ENCODE results near the gene CPSF3. TPM values are rescaled to one million over a fixed set of nuclear protein-coding genes. Genes with fewer than 3 reads are reported as not detected.

Gene CPSF3
- total RNA-seq, 1 experiment from 2014 or later = 68.5 TPM

DNA sequence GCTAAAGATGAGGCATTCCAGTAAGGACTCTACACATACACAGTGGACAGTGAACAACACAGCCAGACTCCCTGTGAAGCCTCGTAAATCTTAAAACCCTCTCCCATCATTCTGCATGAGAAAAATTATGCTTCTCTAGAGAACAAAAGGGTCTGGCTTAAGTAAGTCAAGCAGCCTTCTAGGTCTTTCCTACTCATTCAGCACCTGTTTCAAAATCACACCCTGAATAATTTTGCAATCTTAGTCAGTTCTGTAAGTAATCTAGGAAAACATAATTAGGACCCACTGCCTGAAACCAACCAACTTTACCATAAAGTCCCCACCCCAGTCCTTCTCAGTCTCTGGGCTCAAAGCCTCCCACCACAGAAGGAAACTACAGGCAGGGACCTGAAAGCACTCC is 70.6 kb downstream of the CPSF3 start:
- Histone ChIP-seq H4K20me1 (ENCODE audit: insufficient read depth) (no peaks in the 10 kb centered on the region), H3K9me3 (ENCODE audit: control insufficient read depth in 1 of 2, insufficient read depth in 1 of 2, low read depth in 1 of 2, low read length in 2 of 2) (no peaks in the 10 kb centered on the region), H3K9ac (ENCODE audit: low read length) (no peak overlapping the region), H2AFZ (ENCODE audit: low read depth, low read length, poor library complexity, severe bottlenecking) (no peak overlapping the region), H3K36me3 (ENCODE audit: control insufficient read depth in 1 of 2, insufficient read depth in 2 of 2, low read length in 2 of 2) (peaks cover 35 to 38% of the 10 kb centered on the region in 2 experiments), H3K4me2 (ENCODE audit: low read length) (no peak overlapping the region), H3K9me2 (ENCODE audit: insufficient read depth) (no peaks in the 10 kb centered on the region), H3K27ac (ENCODE audit: low read depth, low read length) (no peak overlapping the region), H3K79me2 (ENCODE audit: insufficient read depth, low read length) (no peaks in the 10 kb centered on the region), H3K4me1 (ENCODE audit: control insufficient read depth in 1 of 2, insufficient read depth in 2 of 2, low read length in 2 of 2) (no peaks in the 10 kb centered on the region), H3K4me3 (replicated peaks in 1 of 2; ENCODE audit: low read depth in 1 of 2, low read length in 2 of 2) (no peak overlapping the region), H3K27me3 (ENCODE audit: insufficient read depth, low read length) (no peaks in the 10 kb centered on the region)
- ChIA-PET CTCF (no interaction called here), POLR2A (no interaction called here), RAD21 (ENCODE audit: low non-redundant PET in 1 of 2, low total read pairs in 2 of 2, uncharacterized antibody in 2 of 2, unreplicated experiment in 2 of 2) (no interaction called here)
- DNase-seq (ENCODE audit: low read depth, low spot score) = no peak
- BruUV-seq (replicated peaks) = no TSS peak
- ATAC-seq = no peak
- TF ChIP-seq TCF7L2 (IDR thresholded peaks at IDR 0.05; ENCODE audit: borderline replicate concordance, extremely low read depth, insufficient read depth, insufficient read length) (no peak), SRF (IDR thresholded peaks at IDR 0.05; ENCODE audit: low read depth) (no peak), RAD21 (IDR thresholded peaks at IDR 0.05; ENCODE audit: low read depth) (no peak), EGR1 (IDR thresholded peaks at IDR 0.05; ENCODE audit: low read depth) (no peak)
- TF ChIP-seq, protein P1, sequence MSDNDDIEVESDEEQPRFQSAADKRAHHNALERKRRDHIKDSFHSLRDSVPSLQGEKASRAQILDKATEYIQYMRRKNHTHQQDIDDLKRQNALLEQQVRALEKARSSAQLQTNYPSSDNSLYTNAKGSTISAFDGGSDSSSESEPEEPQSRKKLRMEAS (IDR thresholded peaks at IDR 0.05) = no peak
- TF ChIP-seq, protein P2, sequence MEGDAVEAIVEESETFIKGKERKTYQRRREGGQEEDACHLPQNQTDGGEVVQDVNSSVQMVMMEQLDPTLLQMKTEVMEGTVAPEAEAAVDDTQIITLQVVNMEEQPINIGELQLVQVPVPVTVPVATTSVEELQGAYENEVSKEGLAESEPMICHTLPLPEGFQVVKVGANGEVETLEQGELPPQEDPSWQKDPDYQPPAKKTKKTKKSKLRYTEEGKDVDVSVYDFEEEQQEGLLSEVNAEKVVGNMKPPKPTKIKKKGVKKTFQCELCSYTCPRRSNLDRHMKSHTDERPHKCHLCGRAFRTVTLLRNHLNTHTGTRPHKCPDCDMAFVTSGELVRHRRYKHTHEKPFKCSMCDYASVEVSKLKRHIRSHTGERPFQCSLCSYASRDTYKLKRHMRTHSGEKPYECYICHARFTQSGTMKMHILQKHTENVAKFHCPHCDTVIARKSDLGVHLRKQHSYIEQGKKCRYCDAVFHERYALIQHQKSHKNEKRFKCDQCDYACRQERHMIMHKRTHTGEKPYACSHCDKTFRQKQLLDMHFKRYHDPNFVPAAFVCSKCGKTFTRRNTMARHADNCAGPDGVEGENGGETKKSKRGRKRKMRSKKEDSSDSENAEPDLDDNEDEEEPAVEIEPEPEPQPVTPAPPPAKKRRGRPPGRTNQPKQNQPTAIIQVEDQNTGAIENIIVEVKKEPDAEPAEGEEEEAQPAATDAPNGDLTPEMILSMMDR (IDR thresholded peaks at IDR 0.05 in 2 of 3, conservative IDR thresholded peaks at IDR 0.05 in 1 of 3; ENCODE audit: borderline replicate concordance in 1 of 3, insufficient read depth in 1 of 3, low read depth in 2 of 3, low read length in 2 of 3) = no peak
- intact Hi-C loops (cut with micrococcal nuclease) = no loop called here

DNA sequence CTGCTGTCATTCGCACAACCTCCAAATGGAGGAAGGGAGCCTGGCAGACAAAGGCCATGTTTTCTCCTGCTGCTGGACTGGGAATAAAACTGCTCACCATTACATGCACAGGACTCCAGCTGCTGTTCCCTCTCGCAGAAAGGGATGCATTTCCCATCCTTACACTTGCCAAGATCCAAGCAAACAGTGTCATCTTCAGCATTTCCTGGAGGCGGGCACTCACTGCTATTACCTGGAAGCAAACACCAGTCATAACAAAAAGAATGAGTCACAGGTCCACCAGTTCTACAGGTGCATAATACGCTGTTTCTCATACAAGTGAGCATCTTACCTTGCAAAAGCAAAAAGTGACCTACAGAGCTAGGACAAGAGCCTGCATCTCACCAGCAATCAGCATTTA is 73.6 kb downstream of the CPSF3 start:
- H4K20me1 ChIP-seq (ENCODE audit: insufficient read depth) = no peaks in the 10 kb centered on the region
- RAD21 ChIA-PET (ENCODE audit: low non-redundant PET in 1 of 2, low total read pairs in 2 of 2, uncharacterized antibody in 2 of 2, unreplicated experiment in 2 of 2) = no interaction called here
- H3K9me2 ChIP-seq (ENCODE audit: insufficient read depth) = no peaks in the 10 kb centered on the region
- 0 out of 2 replicates have a peak, but pooled peaks cover 3% of the 10 kb centered on the region for H3K79me2 ChIP-seq (ENCODE audit: insufficient read depth, low read length)
- no peaks in the 10 kb centered on the region for H3K4me1 ChIP-seq (ENCODE audit: control insufficient read depth in 1 of 2, insufficient read depth in 2 of 2, low read length in 2 of 2)
- ATAC-seq (0 out of 2 replicates have a peak, but pooled peaks have one; percentile 30), DNase-seq (ENCODE audit: low read depth, low spot score) (no peak)
- no peaks in the 10 kb centered on the region for H3K27me3 ChIP-seq (ENCODE audit: insufficient read depth, low read length)
- no peak overlapping the region for H3K4me3 ChIP-seq (replicated peaks in 1 of 2; ENCODE audit: low read depth in 1 of 2, low read length in 2 of 2)
- no TSS peak for BruUV-seq (replicated peaks)
- CTCF ChIA-PET = no interaction called here
- intact Hi-C loops (cut with micrococcal nuclease) = no loop called here
- POLR2A ChIA-PET = no interaction called here
- no peak overlapping the region for H2AFZ ChIP-seq (ENCODE audit: low read depth, low read length, poor library complexity, severe bottlenecking)
- H3K9me3 ChIP-seq (ENCODE audit: control insufficient read depth in 1 of 2, insufficient read depth in 1 of 2, low read depth in 1 of 2, low read length in 2 of 2) = no peaks in the 10 kb centered on the region
- no peak overlapping the region for H3K4me2 ChIP-seq (ENCODE audit: low read length)
- H3K36me3 ChIP-seq (ENCODE audit: control insufficient read depth in 1 of 2, insufficient read depth in 2 of 2, low read length in 2 of 2) = peaks cover 19 to 26% of the 10 kb centered on the region in 2 experiments; a peak in 3 of 4 replicates
- no peak overlapping the region for H3K9ac ChIP-seq (ENCODE audit: low read length)
- H3K27ac ChIP-seq (ENCODE audit: low read depth, low read length) = no peak overlapping the region
- TF ChIP-seq TCF7L2 (IDR thresholded peaks at IDR 0.05; ENCODE audit: borderline replicate concordance, extremely low read depth, insufficient read depth, insufficient read length) = no peak
- TF ChIP-seq, protein P2 (IDR thresholded peaks at IDR 0.05 in 2 of 3, conservative IDR thresholded peaks at IDR 0.05 in 1 of 3; ENCODE audit: borderline replicate concordance in 1 of 3, insufficient read depth in 1 of 3, low read depth in 2 of 3, low read length in 2 of 3) = no peak
- no peak for TF ChIP-seq CBX3 (IDR thresholded peaks at IDR 0.05; ENCODE audit: low read depth)
- TF ChIP-seq FOSL1 (IDR thresholded peaks at IDR 0.05; ENCODE audit: low read depth) = no peak
- TF ChIP-seq, protein P3, sequence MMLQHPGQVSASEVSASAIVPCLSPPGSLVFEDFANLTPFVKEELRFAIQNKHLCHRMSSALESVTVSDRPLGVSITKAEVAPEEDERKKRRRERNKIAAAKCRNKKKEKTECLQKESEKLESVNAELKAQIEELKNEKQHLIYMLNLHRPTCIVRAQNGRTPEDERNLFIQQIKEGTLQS (IDR thresholded peaks at IDR 0.05) = no peak
- no peak for TF ChIP-seq CEBPB (IDR thresholded peaks at IDR 0.05; ENCODE audit: low read depth)
- no peak for TF ChIP-seq EZH2phosphoT487 (IDR thresholded peaks at IDR 0.05; ENCODE audit: borderline replicate concordance)
- TF ChIP-seq ZNF274 (IDR thresholded peaks at IDR 0.05; ENCODE audit: low read depth, low read length) = no peak
- no peak for TF ChIP-seq EZH2 (IDR thresholded peaks at IDR 0.05)
- no peak for TF ChIP-seq ELF1 (IDR thresholded peaks at IDR 0.05; ENCODE audit: borderline replicate concordance, low read depth)

All from HCT116 (cell line).